Measurements from ENCODE around the gene SFI1.

Gene SFI1

GRCh38 chr22:31607696-31608095 lies 111.4 kb downstream of the SFI1 start:
- DNase-seq: no peak
- no peak for TF ChIP-seq POLR2A (IDR thresholded peaks at IDR 0.05; ENCODE audit: low read length)
- no peak for TF ChIP-seq GATA1 (IDR thresholded peaks at IDR 0.05; ENCODE audit: low read depth, low read length)

DNA sequence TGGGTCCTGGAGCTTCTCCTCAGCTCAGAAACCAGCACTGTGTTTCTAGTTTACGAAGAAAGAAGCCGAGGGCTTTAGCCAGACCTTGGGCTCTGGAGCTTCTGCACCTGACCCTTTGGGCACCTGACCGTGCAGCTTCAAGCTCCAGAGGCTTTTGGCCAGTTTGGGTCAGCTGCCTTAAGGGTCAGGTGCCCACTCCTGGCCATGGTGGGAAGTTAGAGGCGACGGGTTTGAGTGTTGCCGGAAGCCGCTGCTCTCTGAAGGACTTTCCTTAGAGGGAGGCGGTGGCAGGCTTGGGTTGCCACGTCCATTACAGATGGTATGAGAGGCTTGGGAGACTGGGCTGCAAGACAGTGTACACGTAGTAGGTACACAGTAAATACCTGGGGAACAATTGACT lies 113.4 kb downstream of the SFI1 start:
- no peak for TF ChIP-seq GATA1 (IDR thresholded peaks at IDR 0.05; ENCODE audit: low read depth, low read length)
- no peak for TF ChIP-seq POLR2A (IDR thresholded peaks at IDR 0.05; ENCODE audit: low read length)
- no peak for DNase-seq

GRCh38 chr22:31610611-31611010 lies 114.3 kb downstream of the SFI1 start:
- TF ChIP-seq POLR2A (IDR thresholded peaks at IDR 0.05; ENCODE audit: low read length) (no peak), GATA1 (IDR thresholded peaks at IDR 0.05; ENCODE audit: low read depth, low read length) (no peak)
- no peak for DNase-seq

DNA sequence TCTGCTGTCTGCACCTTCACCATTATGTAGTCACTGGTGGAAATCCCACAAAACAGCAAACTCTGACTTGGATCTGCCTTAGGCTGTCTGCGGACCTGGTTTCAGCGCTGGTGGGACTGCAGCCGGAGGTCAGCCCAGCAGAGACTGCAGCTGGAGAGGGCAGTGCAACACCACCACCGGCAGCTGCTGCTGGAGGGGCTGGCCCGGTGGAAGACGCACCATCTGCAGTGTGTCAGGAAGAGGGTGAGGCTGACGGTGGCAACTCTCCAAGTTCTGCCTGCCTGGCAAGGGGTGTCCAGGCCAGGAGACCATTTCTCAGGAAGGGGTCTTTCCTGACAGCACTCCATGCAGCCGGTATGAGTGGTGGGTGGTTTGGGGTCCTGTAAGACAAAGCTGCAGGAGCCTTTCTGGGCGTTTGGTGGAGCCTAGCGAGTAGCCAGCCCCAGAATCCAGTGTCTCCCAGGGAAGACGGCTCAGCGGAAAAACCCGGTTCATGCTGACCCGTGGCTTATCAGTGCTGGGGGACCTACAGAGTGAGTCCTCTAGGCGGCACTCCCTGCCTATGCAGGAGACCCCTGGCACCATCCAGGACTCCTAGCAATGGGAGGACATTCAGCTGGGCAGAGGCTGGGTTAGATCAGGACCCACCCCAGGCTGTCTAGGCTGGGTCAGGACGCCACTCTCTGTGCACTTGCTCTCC lies 114.9 kb downstream of the SFI1 start:
- no peak for TF ChIP-seq POLR2A (IDR thresholded peaks at IDR 0.05; ENCODE audit: low read length)
- no peak for TF ChIP-seq GATA1 (IDR thresholded peaks at IDR 0.05; ENCODE audit: low read depth, low read length)
- DNase-seq: no peak

GRCh38 chr22:31612891-31613285 lies 116.6 kb downstream of the SFI1 start:
- no peak for TF ChIP-seq GATA1 (IDR thresholded peaks at IDR 0.05; ENCODE audit: low read depth, low read length)
- TF ChIP-seq POLR2A (IDR thresholded peaks at IDR 0.05; ENCODE audit: low read length): no peak

GRCh38 chr22:31613286-31613903 lies 117.1 kb downstream of the SFI1 start:
- no peak for DNase-seq
- TF ChIP-seq GATA1 (IDR thresholded peaks at IDR 0.05; ENCODE audit: low read depth, low read length) (no peak), POLR2A (IDR thresholded peaks at IDR 0.05; ENCODE audit: low read length) (no peak)

More at GRCh38 chr22:31612891-31613285, 116.6 kb downstream of the SFI1 start:
- DNase-seq: no peak

DNA sequence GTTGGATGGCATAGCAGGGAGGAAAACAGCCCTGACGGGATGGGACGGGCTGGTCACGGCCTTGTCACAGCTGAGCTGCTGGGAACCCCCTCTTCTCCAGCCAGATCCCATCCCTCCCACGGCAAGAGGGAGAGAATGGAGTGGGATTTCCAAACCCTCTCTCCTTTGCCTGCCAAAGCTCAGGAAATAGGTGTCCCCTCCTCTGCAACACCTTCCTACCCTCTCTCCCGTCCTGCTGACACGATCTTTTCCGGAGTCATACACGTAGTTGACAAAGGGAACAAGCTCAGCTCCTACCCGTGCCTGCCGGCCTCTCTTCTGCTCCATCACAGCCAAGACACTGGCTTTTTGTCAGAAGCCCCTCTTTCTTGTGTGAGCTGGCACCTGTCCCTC lies 117.6 kb downstream of the SFI1 start:
- no peak for DNase-seq
- no peak for TF ChIP-seq GATA1 (IDR thresholded peaks at IDR 0.05; ENCODE audit: low read depth, low read length)

- no peak for DNase-seq
- TF ChIP-seq POLR2A (IDR thresholded peaks at IDR 0.05; ENCODE audit: low read length): no peak
- TF ChIP-seq GATA1 (IDR thresholded peaks at IDR 0.05; ENCODE audit: low read depth, low read length): no peak
Observed at GRCh38 chr22:31614781-31615490, 118.6 kb downstream of the SFI1 start.

DNA sequence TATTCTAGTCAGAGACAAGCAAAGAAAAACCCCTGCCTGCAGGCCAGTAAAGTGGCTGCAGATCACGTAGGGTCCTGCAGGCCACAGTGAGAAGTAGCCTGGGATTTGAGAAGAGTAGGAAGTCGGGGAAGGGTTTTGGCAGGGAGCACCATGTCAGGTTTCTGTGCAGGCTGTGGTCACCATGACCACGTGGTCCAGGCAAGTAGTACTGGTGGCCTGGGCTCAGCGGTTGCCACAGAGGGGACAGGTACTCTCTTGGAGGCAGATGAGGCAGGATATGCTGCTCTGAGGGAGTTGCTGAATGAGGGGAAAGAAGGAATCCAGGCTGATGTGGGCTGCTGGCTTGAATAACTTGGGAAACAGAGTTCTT lies 119.1 kb downstream of the SFI1 start:
- no peak for TF ChIP-seq GATA1 (IDR thresholded peaks at IDR 0.05; ENCODE audit: low read depth, low read length)
- TF ChIP-seq POLR2A (IDR thresholded peaks at IDR 0.05; ENCODE audit: low read length): no peak
- DNase-seq: no peak

GRCh38 chr22:31615940-31616314 lies 119.6 kb downstream of the SFI1 start:
- no peak for TF ChIP-seq GATA1 (IDR thresholded peaks at IDR 0.05; ENCODE audit: low read depth, low read length)
- no peak for TF ChIP-seq POLR2A (IDR thresholded peaks at IDR 0.05; ENCODE audit: low read length)

GRCh38 chr22:31616315-31616980 lies 120.1 kb downstream of the SFI1 start:
- no peak for TF ChIP-seq GATA1 (IDR thresholded peaks at IDR 0.05; ENCODE audit: low read depth, low read length)
- TF ChIP-seq POLR2A (IDR thresholded peaks at IDR 0.05; ENCODE audit: low read length): peak; percentile 35
- DNase-seq: no peak

More at GRCh38 chr22:31615940-31616314, 119.6 kb downstream of the SFI1 start:
- no peak for DNase-seq

GRCh38 chr22:31618057-31618456 lies 121.7 kb downstream of the SFI1 start:
- no peak for DNase-seq

DNA sequence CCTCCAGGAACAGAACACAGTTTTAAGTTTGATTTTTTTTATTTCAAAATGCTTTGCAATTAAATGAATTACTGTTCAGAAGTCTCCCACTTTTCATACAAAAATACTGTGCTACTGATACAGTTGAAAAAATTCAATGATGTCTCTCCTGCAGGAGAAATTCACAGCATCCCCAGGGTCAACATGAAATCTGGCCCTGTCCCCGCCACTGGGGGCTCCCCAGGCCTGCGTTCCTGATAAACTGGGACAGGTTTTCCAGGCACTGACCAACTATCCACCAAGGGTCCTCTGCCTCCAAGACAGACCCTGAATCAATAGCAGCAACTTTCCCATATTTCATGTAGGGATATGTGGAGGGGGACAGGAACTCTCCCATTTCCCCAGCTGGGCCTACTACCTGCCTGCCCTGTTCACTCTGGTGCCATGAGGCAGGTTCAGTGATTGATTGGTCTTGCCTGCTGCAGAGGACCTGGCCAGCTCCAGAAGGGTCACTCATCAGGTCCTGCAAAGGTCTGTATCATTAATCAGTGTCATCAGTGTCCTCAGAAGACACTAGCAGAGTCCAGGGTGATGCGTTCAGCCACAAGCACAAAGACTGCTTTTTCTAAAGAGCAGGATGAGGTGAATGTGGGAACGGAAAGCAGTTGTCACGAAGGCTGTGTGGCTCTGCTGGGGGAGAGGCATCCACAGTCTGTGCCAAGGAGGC lies 122.3 kb downstream of the SFI1 start:
- no peak for TF ChIP-seq GATA1 (IDR thresholded peaks at IDR 0.05; ENCODE audit: low read depth, low read length)
- TF ChIP-seq POLR2A (IDR thresholded peaks at IDR 0.05; ENCODE audit: low read length): no peak

More at GRCh38 chr22:31618057-31618456, 121.7 kb downstream of the SFI1 start:
- TF ChIP-seq GATA1 (IDR thresholded peaks at IDR 0.05; ENCODE audit: low read depth, low read length): no peak
- peak; percentile 23 for TF ChIP-seq POLR2A (IDR thresholded peaks at IDR 0.05; ENCODE audit: low read length)

More for the DNA sequence above, 122.3 kb downstream of the SFI1 start:
- DNase-seq: no peak
